ENCODE data around the gene ZFYVE1. TPM values are rescaled to one million over a fixed set of nuclear protein-coding genes. Genes with fewer than 3 reads are reported as not detected.
A peak's percentile ranks its signal among the peaks of the same experiment; 100 is the strongest.

The ZFYVE1 gene, protein sequence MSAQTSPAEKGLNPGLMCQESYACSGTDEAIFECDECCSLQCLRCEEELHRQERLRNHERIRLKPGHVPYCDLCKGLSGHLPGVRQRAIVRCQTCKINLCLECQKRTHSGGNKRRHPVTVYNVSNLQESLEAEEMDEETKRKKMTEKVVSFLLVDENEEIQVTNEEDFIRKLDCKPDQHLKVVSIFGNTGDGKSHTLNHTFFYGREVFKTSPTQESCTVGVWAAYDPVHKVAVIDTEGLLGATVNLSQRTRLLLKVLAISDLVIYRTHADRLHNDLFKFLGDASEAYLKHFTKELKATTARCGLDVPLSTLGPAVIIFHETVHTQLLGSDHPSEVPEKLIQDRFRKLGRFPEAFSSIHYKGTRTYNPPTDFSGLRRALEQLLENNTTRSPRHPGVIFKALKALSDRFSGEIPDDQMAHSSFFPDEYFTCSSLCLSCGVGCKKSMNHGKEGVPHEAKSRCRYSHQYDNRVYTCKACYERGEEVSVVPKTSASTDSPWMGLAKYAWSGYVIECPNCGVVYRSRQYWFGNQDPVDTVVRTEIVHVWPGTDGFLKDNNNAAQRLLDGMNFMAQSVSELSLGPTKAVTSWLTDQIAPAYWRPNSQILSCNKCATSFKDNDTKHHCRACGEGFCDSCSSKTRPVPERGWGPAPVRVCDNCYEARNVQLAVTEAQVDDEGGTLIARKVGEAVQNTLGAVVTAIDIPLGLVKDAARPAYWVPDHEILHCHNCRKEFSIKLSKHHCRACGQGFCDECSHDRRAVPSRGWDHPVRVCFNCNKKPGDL
- total RNA-seq (2014; rRNA removed), result 10.5 and 13.0 TPM in 2 replicates
- Bru-seq, nascent RNA, result percentile 86 among the genes with signal in this experiment
- BruChase-seq, experiment 1, labeled RNA remaining after a 6-hour chase, result percentile 83 among the genes with signal in this experiment
- percentile 86 among the genes with signal in this experiment for BruChase-seq, experiment 2, labeled RNA remaining after a 2-hour chase
- long read RNA-seq, full-length matches to known transcripts, result 56 of 128 reads
- long read RNA-seq, partial matches to known transcripts, result 44 of 128 reads
- long read RNA-seq, other reads (novel, unspliced or antisense), result 28 of 128 reads

DNA sequence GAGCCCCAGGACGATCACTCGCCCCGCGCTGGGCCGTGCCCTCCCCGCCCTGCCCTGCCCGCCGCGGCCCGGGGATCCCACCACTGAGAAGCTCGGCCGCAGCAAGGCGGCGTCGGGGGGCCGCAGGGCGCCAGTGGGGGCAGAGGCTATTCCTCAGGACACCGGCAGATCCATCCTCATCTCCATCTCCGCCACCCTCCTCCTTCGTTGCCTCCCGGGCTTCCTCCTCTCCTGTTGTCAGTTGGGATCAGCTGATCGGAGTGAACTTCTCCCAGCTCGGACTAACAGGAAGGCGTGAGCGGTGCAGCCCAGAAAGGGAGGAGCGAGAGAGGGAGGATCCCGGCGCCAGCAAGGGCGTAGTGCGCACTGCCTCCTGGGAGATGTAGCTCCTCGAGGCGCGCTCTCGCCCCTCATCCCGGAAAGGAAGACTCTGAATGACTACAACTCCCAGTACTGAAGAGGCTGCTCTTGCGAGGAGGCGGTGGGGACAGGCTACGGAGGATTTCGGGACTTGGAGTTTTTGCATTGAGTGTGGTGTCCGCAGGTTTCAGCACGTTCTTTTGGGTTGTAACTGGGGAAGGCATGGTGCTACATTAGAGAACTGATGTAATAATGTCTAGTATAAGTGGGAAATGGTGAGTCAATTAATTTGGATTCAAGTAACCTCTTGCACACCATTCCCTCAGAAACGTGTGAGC is at the start of gene ZFYVE1:
ZFYVE1 (minus strand) TSS at position 262 of the 698 bp plus-strand sequence. CDS start 2,598 bp downstream, outside the sequence.
- Histone ChIP-seq H3K27me3 (ENCODE audit: low read length) (no peaks in the 10 kb centered on the region), H3K27ac (ENCODE audit: low read length) (no peak within 1 kb of the TSS), H3K4me1 (ENCODE audit: insufficient read depth, low read length) (peaks cover 18% of the 10 kb centered on the region), H3K9me2 (replicated peaks; ENCODE audit: low read length) (no peaks in the 10 kb centered on the region), H4K20me1 (ENCODE audit: low read length) (no peaks in the 10 kb centered on the region), H3K79me2 (ENCODE audit: low read length) (peaks cover 15% of the 10 kb centered on the region), H3K4me3 (ENCODE audit: low read length) (peak within 1 kb of the TSS; percentile 81), H3K4me2 (ENCODE audit: low read length) (peak within 1 kb of the TSS; percentile 89), H2AFZ (ENCODE audit: low read length) (peak within 1 kb of the TSS; percentile 92), H3K9ac (ENCODE audit: low read length) (peak within 1 kb of the TSS; percentile 68), H3F3A (ENCODE audit: low read length, unreplicated experiment) (no peaks in the 10 kb centered on the region), H3K36me3 (ENCODE audit: low read depth, low read length) (peaks cover 8% of the 10 kb centered on the region; the same call in 1 of the 2 replicates), H3K9me3 (ENCODE audit: low read length) (no peaks in the 10 kb centered on the region)
- DNase-seq (peak; percentile 100), ATAC-seq (peak; percentile 99)
- ChIA-PET POLR2A (ENCODE audit: unreplicated experiment) (interaction anchor here (0.5 to 1.7 kb wide), 10 partner anchors 10 to 519 kb away, joined by 3 to 30 read pairs (median 4); partner anchors contain the start of genes PSEN1 and RBM25), CTCF (interaction anchor here (0.7 to 1.0 kb wide), 5 partner anchors 27 to 79 kb away, joined by 3 to 11 read pairs (median 4); partner anchors contain the start of gene RBM25)
- intact Hi-C loops (cut with micrococcal nuclease), result loop anchor here (1.0 to 5.0 kb wide), 4 partner anchors 31 to 101 kb away; partner anchors contain the start of genes DCAF4 and RBM25
- BruUV-seq (replicated peaks), result no TSS peak
- TF ChIP-seq EZH2phosphoT487 (IDR thresholded peaks at IDR 0.05; ENCODE audit: borderline replicate concordance, low read length) (no peak), EZH2 (IDR thresholded peaks at IDR 0.05; ENCODE audit: low read length, unreplicated experiment) (no peak)
- TF ChIP-seq, protein P1, sequence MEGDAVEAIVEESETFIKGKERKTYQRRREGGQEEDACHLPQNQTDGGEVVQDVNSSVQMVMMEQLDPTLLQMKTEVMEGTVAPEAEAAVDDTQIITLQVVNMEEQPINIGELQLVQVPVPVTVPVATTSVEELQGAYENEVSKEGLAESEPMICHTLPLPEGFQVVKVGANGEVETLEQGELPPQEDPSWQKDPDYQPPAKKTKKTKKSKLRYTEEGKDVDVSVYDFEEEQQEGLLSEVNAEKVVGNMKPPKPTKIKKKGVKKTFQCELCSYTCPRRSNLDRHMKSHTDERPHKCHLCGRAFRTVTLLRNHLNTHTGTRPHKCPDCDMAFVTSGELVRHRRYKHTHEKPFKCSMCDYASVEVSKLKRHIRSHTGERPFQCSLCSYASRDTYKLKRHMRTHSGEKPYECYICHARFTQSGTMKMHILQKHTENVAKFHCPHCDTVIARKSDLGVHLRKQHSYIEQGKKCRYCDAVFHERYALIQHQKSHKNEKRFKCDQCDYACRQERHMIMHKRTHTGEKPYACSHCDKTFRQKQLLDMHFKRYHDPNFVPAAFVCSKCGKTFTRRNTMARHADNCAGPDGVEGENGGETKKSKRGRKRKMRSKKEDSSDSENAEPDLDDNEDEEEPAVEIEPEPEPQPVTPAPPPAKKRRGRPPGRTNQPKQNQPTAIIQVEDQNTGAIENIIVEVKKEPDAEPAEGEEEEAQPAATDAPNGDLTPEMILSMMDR (conservative IDR thresholded peaks at IDR 0.05; ENCODE audit: low read depth, low read length), result no peak

DNA sequence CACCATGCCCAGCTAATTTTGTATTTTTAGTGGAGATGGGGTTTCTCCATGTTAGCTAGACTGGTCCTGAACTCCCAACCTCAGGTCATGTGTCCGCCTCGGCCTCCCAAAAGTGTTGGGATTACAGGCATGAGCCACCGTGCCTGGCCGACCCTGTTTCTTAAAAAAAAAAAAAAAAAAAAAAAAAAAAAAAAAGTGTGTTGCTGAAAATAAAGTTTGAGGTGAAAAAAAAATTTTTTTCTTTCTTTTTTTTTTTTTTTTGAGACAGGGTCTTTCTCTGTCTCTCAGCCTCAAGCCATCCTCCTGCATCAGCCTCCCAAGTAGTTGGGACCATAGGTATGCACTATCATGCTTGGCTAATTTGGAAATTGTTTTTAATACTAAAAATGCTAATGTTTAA is 42.7 kb upstream of the ZFYVE1 start:
- no peak overlapping the region for H3K27ac ChIP-seq (ENCODE audit: low read length)
- intact Hi-C loops (cut with micrococcal nuclease), result no loop called here
- TF ChIP-seq, protein P1 (conservative IDR thresholded peaks at IDR 0.05; ENCODE audit: low read depth, low read length), result no peak
- no peak for TF ChIP-seq EZH2 (IDR thresholded peaks at IDR 0.05; ENCODE audit: low read length, unreplicated experiment)
- no peaks in the 10 kb centered on the region for H3K27me3 ChIP-seq (ENCODE audit: low read length)
- H2AFZ ChIP-seq (ENCODE audit: low read length), result no peak overlapping the region
- no peak overlapping the region for H3K4me2 ChIP-seq (ENCODE audit: low read length)
- H3K9me3 ChIP-seq (ENCODE audit: low read length), result no peaks in the 10 kb centered on the region
- H3K4me1 ChIP-seq (ENCODE audit: insufficient read depth, low read length), result peaks cover 9% of the 10 kb centered on the region
- H3F3A ChIP-seq (ENCODE audit: low read length, unreplicated experiment), result no peaks in the 10 kb centered on the region
- H4K20me1 ChIP-seq (ENCODE audit: low read length), result peaks cover 85% of the 10 kb centered on the region
- no peak overlapping the region for H3K9ac ChIP-seq (ENCODE audit: low read length)
- CTCF ChIA-PET, result no interaction called here
- H3K79me2 ChIP-seq (ENCODE audit: low read length), result peaks cover 100% of the 10 kb centered on the region
- no peak overlapping the region for H3K4me3 ChIP-seq (ENCODE audit: low read length)
- no TSS peak for BruUV-seq (replicated peaks)
- no peaks in the 10 kb centered on the region for H3K9me2 ChIP-seq (replicated peaks; ENCODE audit: low read length)
- DNase-seq (no peak), ATAC-seq (no peak)
- peaks cover 62% of the 10 kb centered on the region for H3K36me3 ChIP-seq (ENCODE audit: low read depth, low read length)
- POLR2A ChIA-PET (ENCODE audit: unreplicated experiment), result no interaction called here
